ENCODE measurements around the gene PROK2. TPM values are rescaled to one million over a fixed set of nuclear protein-coding genes. Genes with fewer than 3 reads are reported as not detected.
A peak's percentile ranks its signal among the peaks of the same experiment; 100 is the strongest.

The PROK2 gene
- total RNA-seq, 4 donors from 2014 or later, result 0.62 to 0.83 TPM; not detected in 2

DNA sequence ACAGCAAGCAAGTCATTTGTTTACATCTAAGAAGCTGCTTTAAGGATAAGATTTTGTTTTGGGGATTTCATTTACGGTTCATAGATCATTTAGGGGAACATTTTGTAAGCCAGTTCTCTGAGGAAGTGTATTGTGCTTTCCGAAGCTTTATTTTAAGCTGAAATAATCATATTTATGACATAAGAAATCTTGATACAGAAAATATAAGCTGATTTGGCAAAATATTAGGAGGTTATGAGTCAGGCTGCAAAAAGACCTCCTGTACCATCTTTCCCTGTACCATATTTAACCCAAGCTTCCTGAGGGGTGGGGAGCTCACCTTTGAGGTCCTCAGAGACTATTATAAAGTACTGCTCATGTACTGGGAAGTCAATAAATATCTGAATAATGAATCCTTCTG, 51.6 kb downstream of the PROK2 start:
- H3K9me3 ChIP-seq, result no peaks in the 10 kb centered on the region
- no peak overlapping the region for H3K4me3 ChIP-seq
- WGBS, 2 donors, result 90 to 95% methylated on average over 2 of the region's 2 CpGs
- no peaks in the 10 kb centered on the region for H3K36me3 ChIP-seq
- H3K4me1 ChIP-seq, result peaks cover 0 to 10% (median 0%) of the 10 kb centered on the region in 3 donors
- no peaks in the 10 kb centered on the region for H3K27me3 ChIP-seq
- DNase-seq, result no peak
- intact Hi-C loops (cut with DNase I), result loop anchor here (10.0 kb wide), 1 partner anchor 121 kb away; no protein-coding TSS in a partner anchor
- H3K27ac ChIP-seq, result no peak overlapping the region
- TF ChIP-seq, protein P1, sequence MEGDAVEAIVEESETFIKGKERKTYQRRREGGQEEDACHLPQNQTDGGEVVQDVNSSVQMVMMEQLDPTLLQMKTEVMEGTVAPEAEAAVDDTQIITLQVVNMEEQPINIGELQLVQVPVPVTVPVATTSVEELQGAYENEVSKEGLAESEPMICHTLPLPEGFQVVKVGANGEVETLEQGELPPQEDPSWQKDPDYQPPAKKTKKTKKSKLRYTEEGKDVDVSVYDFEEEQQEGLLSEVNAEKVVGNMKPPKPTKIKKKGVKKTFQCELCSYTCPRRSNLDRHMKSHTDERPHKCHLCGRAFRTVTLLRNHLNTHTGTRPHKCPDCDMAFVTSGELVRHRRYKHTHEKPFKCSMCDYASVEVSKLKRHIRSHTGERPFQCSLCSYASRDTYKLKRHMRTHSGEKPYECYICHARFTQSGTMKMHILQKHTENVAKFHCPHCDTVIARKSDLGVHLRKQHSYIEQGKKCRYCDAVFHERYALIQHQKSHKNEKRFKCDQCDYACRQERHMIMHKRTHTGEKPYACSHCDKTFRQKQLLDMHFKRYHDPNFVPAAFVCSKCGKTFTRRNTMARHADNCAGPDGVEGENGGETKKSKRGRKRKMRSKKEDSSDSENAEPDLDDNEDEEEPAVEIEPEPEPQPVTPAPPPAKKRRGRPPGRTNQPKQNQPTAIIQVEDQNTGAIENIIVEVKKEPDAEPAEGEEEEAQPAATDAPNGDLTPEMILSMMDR (IDR thresholded peaks at IDR 0.05), result no peak
- no peak for TF ChIP-seq POLR2A (IDR thresholded peaks at IDR 0.05)

DNA sequence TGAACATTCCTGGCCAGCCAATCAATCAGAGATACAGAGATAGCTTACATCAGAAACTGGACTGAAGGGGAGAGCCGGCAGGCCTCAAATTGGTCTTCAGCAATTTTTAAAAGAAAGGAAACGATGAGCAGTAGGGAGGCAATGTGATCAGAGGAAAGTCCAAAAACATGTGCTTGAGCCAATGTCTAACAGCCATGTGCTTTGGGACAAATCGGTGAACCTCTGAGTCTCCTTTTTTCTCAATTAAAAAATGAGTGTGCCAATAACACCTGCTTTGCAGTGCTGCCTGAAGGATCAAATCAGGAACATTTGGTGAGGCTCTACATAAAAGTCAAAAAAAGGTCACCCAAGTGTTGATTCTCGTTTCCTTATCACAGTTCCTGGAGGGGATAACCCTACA, 52.3 kb downstream of the PROK2 start:
- H3K27me3 ChIP-seq, result no peaks in the 10 kb centered on the region
- WGBS, 2 donors, result 90 to 94% methylated on average over 4 of the region's 4 CpGs
- peaks cover 0 to 10% (median 0%) of the 10 kb centered on the region in 3 donors for H3K4me1 ChIP-seq
- no peak overlapping the region for H3K4me3 ChIP-seq
- no peaks in the 10 kb centered on the region for H3K36me3 ChIP-seq
- TF ChIP-seq, protein P1 (IDR thresholded peaks at IDR 0.05), result no peak
- TF ChIP-seq POLR2A (IDR thresholded peaks at IDR 0.05), result no peak
- H3K27ac ChIP-seq, result no peak overlapping the region
- no peaks in the 10 kb centered on the region for H3K9me3 ChIP-seq
- intact Hi-C loops (cut with DNase I), result loop anchor here (10.0 kb wide), 1 partner anchor 122 kb away; no protein-coding TSS in a partner anchor
- DNase-seq, result no peak

DNA sequence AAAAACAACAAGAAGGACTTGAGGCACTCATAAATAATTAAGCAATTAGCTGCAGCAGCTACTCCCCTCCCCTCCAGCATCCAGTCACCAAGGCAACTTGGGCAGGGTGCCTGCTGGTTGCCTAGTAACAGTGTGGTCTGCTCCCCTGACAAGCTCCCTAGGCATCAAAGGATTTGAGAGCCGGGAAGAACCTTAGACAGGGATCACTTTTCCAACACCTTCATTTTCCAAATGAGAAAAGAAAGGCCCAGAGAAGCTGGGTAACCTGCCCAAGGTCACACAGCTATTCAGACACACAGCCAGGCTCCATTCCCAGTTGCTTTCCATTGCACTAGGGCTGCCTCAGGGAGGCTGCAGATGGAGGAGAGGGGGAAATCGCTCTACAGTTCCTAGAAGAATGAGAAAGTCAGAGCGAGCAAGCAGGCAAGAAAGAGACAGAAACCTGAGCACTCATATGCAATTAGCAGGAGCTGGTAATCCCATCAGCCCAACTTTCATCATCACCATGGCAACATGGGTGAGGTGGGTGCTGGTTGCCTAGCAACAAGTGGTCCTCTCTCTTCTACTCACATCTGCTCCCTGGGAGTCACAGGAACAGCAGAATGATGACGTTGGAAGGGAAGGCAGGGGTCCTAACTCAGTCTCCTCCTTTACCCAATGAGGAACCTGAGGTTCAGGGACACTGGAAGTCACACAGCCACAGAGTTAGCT, 56.2 kb downstream of the PROK2 start:
- no peaks in the 10 kb centered on the region for H3K36me3 ChIP-seq
- DNase-seq, result no peak
- intact Hi-C loops (cut with DNase I), result no loop called here
- 50 to 69% methylated on average over 2 to 4 of the region's 4 CpGs for WGBS, 2 donors
- no peak for TF ChIP-seq POLR2A (IDR thresholded peaks at IDR 0.05)
- TF ChIP-seq, protein P1 (IDR thresholded peaks at IDR 0.05), result no peak
- H3K4me1 ChIP-seq, result peaks cover 4 to 27% (median 16%) of the 10 kb centered on the region in 3 donors
- H3K4me3 ChIP-seq, result no peak overlapping the region
- no peaks in the 10 kb centered on the region for H3K27me3 ChIP-seq
- H3K27ac ChIP-seq, result no peak overlapping the region
- H3K9me3 ChIP-seq, result no peaks in the 10 kb centered on the region

DNA sequence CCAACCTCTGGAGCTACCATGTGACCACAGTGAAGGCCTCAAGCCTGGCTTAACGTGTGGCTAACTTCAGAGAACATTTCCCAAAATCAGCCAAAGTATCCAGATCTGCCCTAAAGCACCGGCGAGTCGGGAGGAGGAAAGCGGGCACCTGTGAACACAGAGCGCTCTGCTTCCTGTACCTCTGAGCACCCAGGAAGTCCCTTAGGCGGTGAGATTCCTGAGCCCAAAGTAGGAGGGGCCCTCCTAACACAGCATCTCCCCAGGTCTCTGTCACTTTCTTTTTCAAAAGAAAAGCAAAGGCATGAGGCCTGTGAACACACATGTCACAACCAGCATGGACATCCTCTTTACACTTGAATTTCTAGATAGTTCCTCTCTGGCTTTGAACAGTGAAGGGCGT, 58.8 kb downstream of the PROK2 start:
- Histone ChIP-seq H3K27me3 (no peaks in the 10 kb centered on the region), H3K27ac (peak overlapping the region in 3 of 4 donors; percentile 76 to 83 (median 82)), H3K36me3 (no peaks in the 10 kb centered on the region), H3K4me1 (peaks cover 4 to 45% (median 17%) of the 10 kb centered on the region in 3 donors), H3K9me3 (no peaks in the 10 kb centered on the region), H3K4me3 (peak overlapping the region in 3 of 4 donors; percentile 54 to 89 (median 79))
- intact Hi-C loops (cut with DNase I), result no loop called here
- 44 to 71% methylated on average over 5 to 8 of the region's 8 CpGs for WGBS, 2 donors
- DNase-seq, result no peak
- TF ChIP-seq, protein P1 (IDR thresholded peaks at IDR 0.05), result no peak
- TF ChIP-seq POLR2A (IDR thresholded peaks at IDR 0.05), result peak in 1 of 4 donors; percentile 21

DNA sequence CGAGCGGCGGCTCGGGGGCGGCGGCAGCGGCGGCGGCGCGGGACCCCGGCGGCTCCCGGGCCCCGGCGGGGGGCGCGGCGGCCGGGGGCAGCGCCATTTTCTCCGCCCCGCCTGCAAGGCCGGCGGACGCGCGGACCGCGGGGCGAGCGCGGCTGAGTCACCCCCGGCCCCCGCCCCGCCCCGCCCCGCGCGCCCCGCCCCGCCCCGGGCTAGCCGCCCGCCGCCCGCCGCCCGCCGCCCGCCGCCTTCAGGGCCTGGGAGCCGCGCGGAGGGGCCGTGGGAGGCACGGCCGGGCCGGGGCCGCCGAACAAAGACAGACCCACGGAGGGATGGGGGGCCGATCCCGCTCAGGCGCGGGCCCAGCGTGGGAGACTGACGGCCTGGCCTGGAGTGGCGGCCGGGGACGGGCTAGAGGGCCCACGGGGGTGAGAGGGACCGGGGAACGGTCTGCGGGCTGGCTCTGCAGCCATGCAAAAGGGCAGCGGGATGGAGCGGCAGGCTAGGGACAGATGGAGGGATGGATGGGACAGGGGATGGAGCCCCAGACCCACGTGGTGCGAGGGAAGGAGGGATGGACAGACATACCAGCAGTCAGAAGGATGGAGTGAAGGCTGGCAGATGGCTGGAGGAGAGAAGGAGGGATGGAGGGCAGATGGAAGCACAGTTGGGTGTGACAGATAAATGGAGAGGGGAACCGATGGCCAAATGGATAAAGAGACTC, 59.5 kb downstream of the PROK2 start, which contains the start of gene EIF4E3:
Gene EIF4E3, minus strand, starts transcription at position 132 of the 721 bp plus-strand sequence. Its CDS starts 35 bp downstream, at position 97.
- intact Hi-C loops (cut with DNase I), result no loop called here
- WGBS, 2 donors, result 8 to 9% methylated on average over 18 to 21 of the region's 80 CpGs
- Histone ChIP-seq H3K4me3 (peak within 1 kb of the TSS; percentile 75 to 92 (median 87)), H3K27ac (peak within 1 kb of the TSS; percentile 80 to 89 (median 82)), H3K36me3 (no peaks in the 10 kb centered on the region), H3K9me3 (no peaks in the 10 kb centered on the region), H3K4me1 (peaks cover 4 to 45% (median 17%) of the 10 kb centered on the region in 3 donors), H3K27me3 (no peaks in the 10 kb centered on the region)
- DNase-seq, result no peak
- TF ChIP-seq, protein P1 (IDR thresholded peaks at IDR 0.05), result no peak
- no peak for TF ChIP-seq POLR2A (IDR thresholded peaks at IDR 0.05)
